Vagina (tissue), 2 donors: ENCODE measurements around the gene DHX58. TPM values are rescaled to one million over a fixed set of nuclear protein-coding genes. Genes with fewer than 3 reads are reported as not detected.

ENCODE experiments used
- DNase-seq, 2 donors: peaks; one replicate each; pipeline ENCODE4 v3.0.0-alpha.2; 2017; ENCODE audit errors: extremely low spot score in 2 of 2
- H3K27ac ChIP-seq: fragments of 200-600 bp; sonication (generic); one replicate; pipeline ENCODE4 v1.5.1; 2019
- H3K27me3 ChIP-seq: fragments of 200-600 bp; sonication (generic); one replicate; pipeline ENCODE4 v1.5.1; 2019
- H3K36me3 ChIP-seq, 2 donors: fragments of 200-600 bp; sonication (generic); one replicate each; pipeline ENCODE4 v1.5.1; 2017 to 2019
- H3K4me1 ChIP-seq: fragments of 200-600 bp; sonication (generic); one replicate; pipeline ENCODE4 v1.5.1; 2019
- H3K4me3 ChIP-seq, 2 donors: fragments of 200-600 bp; sonication (generic); 1 replicate in 1 of 2; 2 replicates in 1 of 2; pipeline ENCODE4 v1.5.1; 2016 to 2019
- H3K9me3 ChIP-seq: fragments of 200-600 bp; sonication (generic); one replicate; pipeline ENCODE4 v1.5.1; 2019
- POLR2A ChIP-seq, 2 donors: fragments of 450-650 bp; IDR thresholded peaks; one replicate each; pipeline ENCODE4 v1.6.1; 2017; ENCODE audit warnings: antibody characterized with exemption in 2 of 2, mild to moderate bottlenecking in 2 of 2, moderate library complexity in 2 of 2
- POLR2AphosphoS5 ChIP-seq, 2 donors: sonication (generic); formaldehyde crosslinking; IDR thresholded peaks; one replicate each; pipeline ENCODE4 v1.9.0; 2017; ENCODE audit warnings: antibody characterized with exemption in 2 of 2, mild to moderate bottlenecking in 2 of 2, low read depth in 1 of 2; ENCODE audit not compliant: insufficient read depth in 1 of 2
- intact Hi-C: fragments of 100-400 bp; cut with DNase I; formaldehyde crosslinking; loops from one replicate; pipeline ENCODE4 v1.15.1; 2023
- total RNA-seq: library from RNA; depleted of rRNA; stranded (reverse); fragments of >200 nt; gene quantifications from one replicate; pipeline ENCODE4 v1.2.3, GENCODE V29; 2016
- TF ChIP-seq, protein P1 (sequence below), 3 experiments: fragments of 450-650 bp in 2 of 3; fragments of 200-600 bp in 1 of 3; sonication (generic) in 1 of 3; IDR thresholded peaks; one replicate each; pipeline ENCODE4 v1.5.1; 2017 to 2019; ENCODE audit warnings: antibody characterized with exemption in 3 of 3, mild to moderate bottlenecking in 2 of 3, moderate library complexity in 2 of 3

Gene DHX58
- total RNA-seq, 1 donor from 2014 or later, result 8.1 TPM

DNA sequence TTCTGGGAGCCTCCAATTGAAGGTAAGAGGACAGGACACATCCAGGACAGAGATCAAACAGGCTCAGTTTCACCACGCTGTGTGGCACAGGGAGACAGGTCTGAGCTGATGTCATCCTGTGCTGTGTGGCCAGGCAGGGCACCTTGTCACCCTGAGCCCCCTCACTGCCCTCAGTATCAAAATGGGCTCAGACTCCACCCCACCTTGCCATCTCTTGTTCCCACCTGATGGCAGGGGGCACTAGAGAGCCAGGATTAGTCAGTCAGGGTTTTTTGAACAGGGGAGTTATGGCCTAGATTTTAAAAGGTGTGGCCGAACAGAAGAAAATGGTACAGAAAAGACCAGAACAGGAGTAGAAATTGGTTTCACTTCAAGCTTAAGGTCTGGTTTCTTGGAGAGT lies 6.0 kb upstream of the DHX58 start:
- Histone ChIP-seq H3K4me1 (peaks cover 36% of the 10 kb centered on the region), H3K27me3 (no peaks in the 10 kb centered on the region), H3K36me3 (peaks cover 0 to 20% of the 10 kb centered on the region in 2 donors), H3K4me3 (no peak overlapping the region), H3K9me3 (no peaks in the 10 kb centered on the region), H3K27ac (peak overlapping the region; percentile 3)
- intact Hi-C loops, result no loop called here
- no peak for TF ChIP-seq POLR2A (IDR thresholded peaks at IDR 0.05)
- TF ChIP-seq POLR2AphosphoS5 (IDR thresholded peaks at IDR 0.05; ENCODE audit: insufficient read depth in 1 of 2, low read depth in 1 of 2), result no peak
- TF ChIP-seq, protein P1, sequence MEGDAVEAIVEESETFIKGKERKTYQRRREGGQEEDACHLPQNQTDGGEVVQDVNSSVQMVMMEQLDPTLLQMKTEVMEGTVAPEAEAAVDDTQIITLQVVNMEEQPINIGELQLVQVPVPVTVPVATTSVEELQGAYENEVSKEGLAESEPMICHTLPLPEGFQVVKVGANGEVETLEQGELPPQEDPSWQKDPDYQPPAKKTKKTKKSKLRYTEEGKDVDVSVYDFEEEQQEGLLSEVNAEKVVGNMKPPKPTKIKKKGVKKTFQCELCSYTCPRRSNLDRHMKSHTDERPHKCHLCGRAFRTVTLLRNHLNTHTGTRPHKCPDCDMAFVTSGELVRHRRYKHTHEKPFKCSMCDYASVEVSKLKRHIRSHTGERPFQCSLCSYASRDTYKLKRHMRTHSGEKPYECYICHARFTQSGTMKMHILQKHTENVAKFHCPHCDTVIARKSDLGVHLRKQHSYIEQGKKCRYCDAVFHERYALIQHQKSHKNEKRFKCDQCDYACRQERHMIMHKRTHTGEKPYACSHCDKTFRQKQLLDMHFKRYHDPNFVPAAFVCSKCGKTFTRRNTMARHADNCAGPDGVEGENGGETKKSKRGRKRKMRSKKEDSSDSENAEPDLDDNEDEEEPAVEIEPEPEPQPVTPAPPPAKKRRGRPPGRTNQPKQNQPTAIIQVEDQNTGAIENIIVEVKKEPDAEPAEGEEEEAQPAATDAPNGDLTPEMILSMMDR (IDR thresholded peaks at IDR 0.05), result no peak
- DNase-seq, result no peak

DNA sequence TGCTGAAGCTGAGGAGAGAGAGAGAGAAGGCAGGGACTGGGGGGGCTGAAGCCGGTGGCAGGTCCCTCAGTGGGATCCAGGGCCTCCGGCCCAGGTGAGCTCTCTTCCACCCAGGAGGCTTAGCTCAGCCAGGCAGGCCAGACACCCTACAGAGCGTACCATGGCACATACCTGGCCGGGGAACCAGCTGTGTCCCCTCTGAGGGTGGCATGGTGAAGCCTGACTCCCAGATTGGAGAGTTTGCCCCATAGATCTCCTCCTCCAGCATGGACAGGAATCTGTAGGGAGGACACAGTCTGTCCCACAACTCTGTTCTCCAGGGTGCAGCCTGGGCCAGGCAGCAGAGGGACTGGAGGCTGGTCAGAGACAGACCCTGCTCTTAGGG lies 5.6 kb upstream of the DHX58 start:
- H3K27ac ChIP-seq, result no peak overlapping the region
- peaks cover 0 to 20% of the 10 kb centered on the region in 2 donors for H3K36me3 ChIP-seq
- no peak for DNase-seq
- intact Hi-C loops, result no loop called here
- H3K27me3 ChIP-seq, result no peaks in the 10 kb centered on the region
- TF ChIP-seq POLR2AphosphoS5 (IDR thresholded peaks at IDR 0.05; ENCODE audit: insufficient read depth in 1 of 2, low read depth in 1 of 2) (no peak), POLR2A (IDR thresholded peaks at IDR 0.05) (no peak)
- TF ChIP-seq, protein P1 (IDR thresholded peaks at IDR 0.05), result no peak
- H3K4me3 ChIP-seq, result no peak overlapping the region
- peaks cover 40% of the 10 kb centered on the region for H3K4me1 ChIP-seq
- no peaks in the 10 kb centered on the region for H3K9me3 ChIP-seq

DNA sequence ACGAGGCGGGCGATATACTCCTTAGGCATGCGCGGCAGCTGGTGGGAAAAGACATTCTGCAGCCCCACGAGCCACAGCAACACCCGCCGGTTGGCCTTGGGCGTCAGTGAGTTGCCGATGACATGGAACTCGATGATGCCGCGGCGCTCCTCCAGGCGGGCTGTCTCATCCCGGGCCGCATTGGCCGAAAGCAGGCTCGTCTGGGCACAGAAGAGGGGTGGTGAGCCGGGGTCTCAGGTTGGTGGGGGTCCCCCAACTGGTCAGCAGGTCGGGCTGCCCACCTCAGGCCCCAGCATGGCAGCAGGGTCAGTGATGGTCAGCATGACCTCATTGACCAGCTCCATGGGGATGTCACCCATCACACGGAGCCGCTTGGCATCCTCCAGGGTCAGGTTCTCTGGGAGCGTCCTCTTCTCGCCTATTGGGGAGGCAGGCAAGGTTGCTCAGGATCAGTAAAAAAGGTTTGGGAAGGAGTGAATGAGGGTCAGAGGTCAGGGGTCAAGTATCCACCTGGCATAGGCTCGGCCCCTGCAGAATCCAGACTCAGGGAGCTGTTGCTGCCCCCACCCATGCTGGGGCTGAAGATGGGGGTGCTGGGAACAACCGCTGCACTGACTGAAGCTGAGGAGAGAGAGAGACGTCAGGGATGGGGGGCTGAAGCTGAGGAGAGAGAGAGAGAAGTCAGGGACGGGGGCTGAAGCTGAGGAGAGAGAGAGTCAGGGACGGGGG lies 5.0 kb upstream of the DHX58 start:
- intact Hi-C loops, result loop anchor here (2.0 kb wide), 1 partner anchor 93 kb away; no protein-coding TSS in a partner anchor
- H3K36me3 ChIP-seq, result peaks cover 0 to 20% of the 10 kb centered on the region in 2 donors

DNA sequence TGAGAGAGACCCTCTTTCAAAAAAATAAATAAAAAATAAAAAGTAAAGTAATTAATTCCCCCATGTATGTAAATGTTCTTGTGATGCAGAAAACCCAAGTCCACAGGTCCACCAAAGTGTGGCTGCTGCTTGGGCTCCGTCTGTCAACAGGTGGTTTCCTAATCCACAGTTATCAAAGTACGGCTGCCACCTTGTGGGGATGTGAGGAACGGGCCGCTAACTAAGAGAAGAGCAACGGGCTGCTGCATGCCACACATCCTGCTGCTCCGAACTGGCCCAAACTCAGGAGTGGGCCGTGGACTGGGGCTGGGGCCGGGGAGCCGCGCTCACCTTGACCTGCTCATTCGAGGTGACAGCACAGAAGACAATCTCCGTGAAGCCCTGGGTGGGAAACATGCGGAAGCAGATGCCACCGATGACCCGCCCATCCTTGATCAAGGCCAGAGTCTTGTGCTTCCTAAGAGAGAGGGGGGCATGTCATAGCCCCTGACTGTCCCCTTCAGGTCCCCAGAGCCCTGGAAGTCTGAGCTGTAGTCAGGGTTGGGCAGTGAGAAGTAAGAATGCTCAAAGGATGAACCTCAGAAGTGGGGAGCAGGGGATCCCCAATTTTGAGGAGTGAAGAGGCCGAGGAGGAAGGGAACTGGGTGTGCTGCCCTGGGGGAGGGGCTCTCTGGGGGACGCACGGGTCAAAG lies 4.3 kb upstream of the DHX58 start:
- intact Hi-C loops, result loop anchor here (2.0 kb wide), 1 partner anchor 92 kb away; no protein-coding TSS in a partner anchor
- no peak for DNase-seq
- Histone ChIP-seq H3K9me3 (no peaks in the 10 kb centered on the region), H3K4me1 (peaks cover 43% of the 10 kb centered on the region), H3K27me3 (no peaks in the 10 kb centered on the region), H3K4me3 (no peak overlapping the region), H3K27ac (no peak overlapping the region), H3K36me3 (peaks cover 0 to 20% of the 10 kb centered on the region in 2 donors)
- TF ChIP-seq POLR2A (IDR thresholded peaks at IDR 0.05) (no peak), POLR2AphosphoS5 (IDR thresholded peaks at IDR 0.05; ENCODE audit: insufficient read depth in 1 of 2, low read depth in 1 of 2) (peak in 1 of 2 donors; percentile 36)
- TF ChIP-seq, protein P1 (IDR thresholded peaks at IDR 0.05), result peak; percentile 51 to 81 (median 79)

More for the DNA sequence above, 5.0 kb upstream of the DHX58 start:
- no peak for DNase-seq
- Histone ChIP-seq H3K9me3 (no peaks in the 10 kb centered on the region), H3K4me3 (no peak overlapping the region), H3K27ac (no peak overlapping the region), H3K27me3 (no peaks in the 10 kb centered on the region), H3K4me1 (peaks cover 45% of the 10 kb centered on the region)
- no peak for TF ChIP-seq POLR2A (IDR thresholded peaks at IDR 0.05)
- TF ChIP-seq POLR2AphosphoS5 (IDR thresholded peaks at IDR 0.05; ENCODE audit: insufficient read depth in 1 of 2, low read depth in 1 of 2), result no peak
- TF ChIP-seq, protein P1 (IDR thresholded peaks at IDR 0.05), result no peak
